GM23248 (cell line): ENCODE results near the gene SRSF8. TPM values are rescaled to one million over a fixed set of nuclear protein-coding genes. Genes with fewer than 3 reads are reported as not detected.

Experiments used
- DNase-seq: peaks from one replicate; pipeline ENCODE4 v3.0.0-alpha.2; 2015
- H2AFZ ChIP-seq: fragments of 200-600 bp; sonication (generic); 2 replicates; pipeline ENCODE4 v1.6.1; 2016; ENCODE audit warnings: antibody characterized with exemption
- H3F3A ChIP-seq: fragments of 200-600 bp; sonication (generic); 2 replicates; pipeline ENCODE4 v1.6.1; 2016; ENCODE audit warnings: mild to moderate bottlenecking, antibody characterized with exemption, mixed run types; ENCODE audit not compliant: insufficient read depth
- H3K27ac ChIP-seq: fragments of 200-600 bp; sonication (generic); 2 replicates; pipeline ENCODE4 v1.5.1; 2016; ENCODE audit warnings: mild to moderate bottlenecking
- H3K27me3 ChIP-seq: fragments of 200-600 bp; sonication (generic); replicated peaks from 2 replicates; pipeline ENCODE4 v1.6.1; 2016; ENCODE audit warnings: mild to moderate bottlenecking; ENCODE audit not compliant: insufficient read depth
- H3K36me3 ChIP-seq: fragments of 200-600 bp; sonication (generic); 2 replicates; pipeline ENCODE4 v1.6.1; 2016; ENCODE audit warnings: low read depth, mild to moderate bottlenecking
- H3K4me1 ChIP-seq: fragments of 200-600 bp; sonication (generic); 2 replicates; pipeline ENCODE4 v1.6.1; 2016; ENCODE audit warnings: mild to moderate bottlenecking; ENCODE audit not compliant: insufficient read depth
- H3K4me2 ChIP-seq: fragments of 200-600 bp; sonication (generic); one replicate; pipeline ENCODE4 v1.6.1; 2016; ENCODE audit warnings: mild to moderate bottlenecking; ENCODE audit not compliant: unreplicated experiment
- H3K4me3 ChIP-seq: fragments of 200-600 bp; sonication (generic); 2 replicates; pipeline ENCODE4 v1.5.1; 2016; ENCODE audit warnings: mild to moderate bottlenecking
- H3K79me2 ChIP-seq: fragments of 200-600 bp; sonication (generic); 2 replicates; pipeline ENCODE4 v1.6.1; 2016; ENCODE audit warnings: mild to moderate bottlenecking; ENCODE audit not compliant: insufficient read depth
- H3K9ac ChIP-seq: fragments of 200-600 bp; sonication (generic); 2 replicates; pipeline ENCODE4 v1.6.1; 2016; ENCODE audit warnings: mild to moderate bottlenecking
- H3K9me2 ChIP-seq: fragments of 200-600 bp; sonication (generic); 2 replicates; pipeline ENCODE4 v1.6.1; 2016; ENCODE audit warnings: mixed run types, mild to moderate bottlenecking, moderate library complexity; ENCODE audit not compliant: insufficient read depth
- H3K9me3 ChIP-seq: fragments of 200-600 bp; sonication (generic); one replicate; pipeline ENCODE4 v1.6.1; 2017; ENCODE audit warnings: low read depth
- H4K20me1 ChIP-seq: fragments of 200-600 bp; sonication (generic); 2 replicates; pipeline ENCODE4 v1.6.0; 2016; ENCODE audit not compliant: insufficient read depth
- EZH2 ChIP-seq: fragments of 200-600 bp; sonication (generic); IDR thresholded peaks from 2 replicates; pipeline ENCODE4 v1.6.1; 2018; ENCODE audit warnings: antibody characterized with exemption, mild to moderate bottlenecking; ENCODE audit not compliant: insufficient read depth, poor library complexity, severe bottlenecking
- EZH2phosphoT487 ChIP-seq: fragments of 200-600 bp; sonication (generic); IDR thresholded peaks from 2 replicates; pipeline ENCODE4 v1.6.1; 2018; ENCODE audit warnings: antibody characterized with exemption, moderate library complexity, mild to moderate bottlenecking, low read depth; ENCODE audit not compliant: insufficient read depth
- WGBS, 2 experiments: methylation state at CpG; one replicate each; pipeline ENCODE4 v1.1.6; 2015 to 2017; ENCODE audit warnings: low lambda C conversion rate in 2 of 2, low coverage in 1 of 2; ENCODE audit errors: missing lambda C conversion rate in 2 of 2; 5-methylcytosine and 5-hydroxymethylcytosine counted together
- in situ Hi-C: fragments of 300-500 bp; cut with MboI; formaldehyde crosslinking; loops from 2 replicates; pipeline ENCODE4 v1.15.0; 2020
- polyA plus RNA-seq: library from polyadenylated mRNA; unstranded; fragments of >200 nt; fragmentation: Nextera tagmentation; extraction: Ambion mirVana; gene quantifications from 2 replicates; pipeline ENCODE4 v1.2.1, GENCODE V29; 2016
- total RNA-seq: library from RNA; depleted of rRNA; stranded (reverse); fragments of >200 nt; shearing (Covaris generic); gene quantifications from 2 replicates; pipeline ENCODE4 v1.2.3, GENCODE V29; 2014

Gene SRSF8
- total and polyA plus RNA-seq, 2 experiments from 2014 or later: 14.8 to 39.4 TPM

- TF ChIP-seq EZH2: no peak
- TF ChIP-seq EZH2phosphoT487: no peak
- peak; percentile 36 for DNase-seq
- Histone ChIP-seq H2AFZ (no peak overlapping the region), H3K9me3 (no peaks in the 10 kb centered on the region), H3K27ac (no peak overlapping the region), H3K4me2 (no peak overlapping the region), H3K36me3 (no peaks in the 10 kb centered on the region), H3K9me2 (no peaks in the 10 kb centered on the region), H3K9ac (no peak overlapping the region), H3F3A (peaks cover 17% of the 10 kb centered on the region; the same call in 1 of the 2 replicates), H3K4me1 (peaks cover 9% of the 10 kb centered on the region; the same call in 1 of the 2 replicates), H3K79me2 (no peaks in the 10 kb centered on the region), H4K20me1 (no peaks in the 10 kb centered on the region), H3K27me3 (no peaks in the 10 kb centered on the region), H3K4me3 (no peak overlapping the region)
- in situ Hi-C loops: loop anchor here (10.0 kb wide), 1 partner anchor 686 kb away; no protein-coding TSS in a partner anchor
- WGBS, 2 experiments: 72 to 77% methylated on average over 1 of the region's 1 CpG
Measured at GRCh38 chr11:95078526-95078925, 11.8 kb downstream of the SRSF8 start.

DNA sequence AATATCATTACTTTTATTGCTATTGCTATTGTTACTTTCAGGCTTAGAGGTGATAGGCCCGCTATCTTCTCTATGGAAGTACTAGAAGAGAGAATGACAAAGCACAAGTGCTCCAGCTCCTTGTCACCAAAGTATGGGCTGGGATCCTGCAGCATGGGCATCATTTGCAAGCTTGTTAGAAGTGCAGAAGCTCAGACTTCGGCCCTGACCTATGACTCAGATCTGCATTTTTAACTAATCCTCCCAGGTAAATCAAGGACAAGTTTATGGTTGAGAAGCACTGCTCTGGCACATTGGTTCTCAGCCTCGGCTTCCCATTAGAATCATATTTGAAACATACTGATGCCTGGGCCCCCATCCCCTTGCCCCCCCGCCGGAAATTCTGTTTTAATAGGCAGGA lies 14.3 kb downstream of the SRSF8 start:
- Histone ChIP-seq H2AFZ (peak overlapping the region; percentile 39; the same call in 1 of the 2 replicates), H3K4me2 (no peak overlapping the region), H3K9me2 (no peaks in the 10 kb centered on the region), H3K27me3 (no peaks in the 10 kb centered on the region), H3K4me3 (no peak overlapping the region), H4K20me1 (no peaks in the 10 kb centered on the region), H3K79me2 (no peaks in the 10 kb centered on the region), H3K27ac (no peak overlapping the region), H3K9me3 (no peaks in the 10 kb centered on the region), H3K4me1 (peaks cover 14% of the 10 kb centered on the region), H3K36me3 (no peaks in the 10 kb centered on the region), H3F3A (peaks cover 16% of the 10 kb centered on the region; the same call in 1 of the 2 replicates), H3K9ac (no peak overlapping the region)
- 43 to 48% methylated on average over 5 of the region's 5 CpGs for WGBS, 2 experiments
- no peak for DNase-seq
- TF ChIP-seq EZH2 (no peak), EZH2phosphoT487 (no peak)
- in situ Hi-C loops: no loop called here

GRCh38 chr11:95081412-95081811 lies 14.7 kb downstream of the SRSF8 start:
- DNase-seq: no peak
- TF ChIP-seq EZH2 (no peak), EZH2phosphoT487 (no peak)
- WGBS, 2 experiments: 28 to 36% methylated on average over 4 of the region's 4 CpGs
- no peaks in the 10 kb centered on the region for H3K9me2 ChIP-seq
- H3K9ac ChIP-seq: no peak overlapping the region
- peaks cover 12% of the 10 kb centered on the region; the same call in 1 of the 2 replicates for H3F3A ChIP-seq
- no peaks in the 10 kb centered on the region for H3K27me3 ChIP-seq
- H3K27ac ChIP-seq: no peak overlapping the region
- peak overlapping the region; percentile 39; the same call in 1 of the 2 replicates for H2AFZ ChIP-seq
- H4K20me1 ChIP-seq: no peaks in the 10 kb centered on the region
- peaks cover 10% of the 10 kb centered on the region for H3K4me1 ChIP-seq
- no peaks in the 10 kb centered on the region for H3K36me3 ChIP-seq
- no peak overlapping the region for H3K4me2 ChIP-seq
- H3K79me2 ChIP-seq: no peaks in the 10 kb centered on the region
- no peak overlapping the region for H3K4me3 ChIP-seq
- in situ Hi-C loops: no loop called here
- H3K9me3 ChIP-seq: no peaks in the 10 kb centered on the region

- Histone ChIP-seq H3K36me3 (no peaks in the 10 kb centered on the region), H4K20me1 (no peaks in the 10 kb centered on the region), H3K79me2 (no peaks in the 10 kb centered on the region), H3K27me3 (no peaks in the 10 kb centered on the region), H3K4me2 (no peak overlapping the region), H3F3A (0 out of 2 replicates have a peak, but pooled peaks cover 7% of the 10 kb centered on the region), H2AFZ (no peak overlapping the region), H3K9me2 (no peaks in the 10 kb centered on the region), H3K4me1 (peaks cover 8% of the 10 kb centered on the region), H3K27ac (no peak overlapping the region), H3K4me3 (no peak overlapping the region), H3K9me3 (no peaks in the 10 kb centered on the region), H3K9ac (no peak overlapping the region)
- no peak for TF ChIP-seq EZH2
- no peak for TF ChIP-seq EZH2phosphoT487
- WGBS, 2 experiments: 60 to 65% methylated on average over 2 of the region's 2 CpGs
- in situ Hi-C loops: no loop called here
- DNase-seq: no peak
Measured at GRCh38 chr11:95082576-95083001, 15.9 kb downstream of the SRSF8 start.

GRCh38 chr11:95084509-95084908 lies 17.8 kb downstream of the SRSF8 start:
- Histone ChIP-seq H3K4me2 (no peak overlapping the region), H3K4me1 (peaks cover 8% of the 10 kb centered on the region), H3K9me3 (no peaks in the 10 kb centered on the region), H3K27ac (no peak overlapping the region), H3F3A (0 out of 2 replicates have a peak, but pooled peaks cover 7% of the 10 kb centered on the region), H2AFZ (no peak overlapping the region), H3K9ac (no peak overlapping the region), H3K9me2 (no peaks in the 10 kb centered on the region), H3K79me2 (no peaks in the 10 kb centered on the region), H4K20me1 (no peaks in the 10 kb centered on the region), H3K4me3 (no peak overlapping the region), H3K36me3 (no peaks in the 10 kb centered on the region), H3K27me3 (no peaks in the 10 kb centered on the region)
- peak; percentile 87 for DNase-seq
- TF ChIP-seq EZH2phosphoT487 (no peak), EZH2 (no peak)
- in situ Hi-C loops: no loop called here
